Measurements from ENCODE around the gene FAM168A. TPM values are rescaled to one million over a fixed set of nuclear protein-coding genes. Genes with fewer than 3 reads are reported as not detected.

The FAM168A gene
- total RNA-seq, 1 experiment from 2014 or later: 21.1 TPM

DNA sequence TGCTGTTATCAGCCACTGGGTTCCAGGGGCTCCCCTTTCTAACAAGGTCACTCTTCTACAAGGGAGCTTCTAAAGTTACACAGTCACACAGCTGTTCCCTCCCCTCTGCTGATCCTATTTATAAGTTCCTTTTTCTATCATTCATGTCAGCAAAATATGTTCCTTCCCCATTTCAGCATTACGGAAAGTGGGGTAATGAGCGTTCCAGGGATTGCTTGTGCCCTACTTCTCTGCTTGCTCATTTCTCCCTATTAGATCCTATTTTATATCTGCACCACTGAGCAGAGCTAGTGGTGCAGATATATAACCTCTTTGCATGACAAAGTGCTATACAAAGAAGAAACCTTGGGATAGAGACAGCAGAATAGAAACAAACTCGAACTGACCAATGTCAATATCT is 25.8 kb upstream of the FAM168A start:
- H3K36me3 Mint-ChIP-seq (ENCODE audit: insufficient read depth in 1 of 3, low read depth in 3 of 3): no peaks in the 10 kb centered on the region
- WGBS (ENCODE audit: extremely low coverage, insufficient read length, low lambda C conversion rate): no CpG with 5 or more reads among the region's 3 CpGs
- H3K23ac ChIP-seq (ENCODE audit: insufficient read length, low read depth, low read length): no peak overlapping the region
- peaks cover 7% of the 10 kb centered on the region; the same call in 1 of the 2 replicates for H3K27me3 ChIP-seq (ENCODE audit: insufficient read depth, low read length)
- H4K5ac ChIP-seq (ENCODE audit: insufficient read length, low read depth, low read length): no peak overlapping the region
- H4K8ac ChIP-seq (replicated peaks; ENCODE audit: insufficient read length, low read depth, low read length): no peak overlapping the region
- no peak overlapping the region for H2BK20ac ChIP-seq (ENCODE audit: low read depth, low read length, poor library complexity, severe bottlenecking)
- H3K9me3 ChIP-seq (ENCODE audit: control insufficient read depth, low read depth, low read length): no peaks in the 10 kb centered on the region
- no peaks in the 10 kb centered on the region for H3K79me2 ChIP-seq (ENCODE audit: insufficient read depth, low read length)
- H2BK120ac ChIP-seq (ENCODE audit: low read depth, low read length, poor library complexity, severe bottlenecking): no peak overlapping the region
- no peak overlapping the region for H2BK12ac ChIP-seq (ENCODE audit: insufficient read length, low read depth, low read length)
- no peak overlapping the region for H2BK5ac ChIP-seq (ENCODE audit: insufficient read length, low read length)
- no peak overlapping the region for H2AK5ac ChIP-seq (ENCODE audit: insufficient read length, low read length)
- no peak for DNase-seq
- no peaks in the 10 kb centered on the region for H3K79me1 ChIP-seq (ENCODE audit: insufficient read depth, low read depth, low read length, poor library complexity, severe bottlenecking)
- no peaks in the 10 kb centered on the region; a peak in 1 of 5 replicates for H3K9me3 Mint-ChIP-seq
- TF ChIP-seq, protein P1, sequence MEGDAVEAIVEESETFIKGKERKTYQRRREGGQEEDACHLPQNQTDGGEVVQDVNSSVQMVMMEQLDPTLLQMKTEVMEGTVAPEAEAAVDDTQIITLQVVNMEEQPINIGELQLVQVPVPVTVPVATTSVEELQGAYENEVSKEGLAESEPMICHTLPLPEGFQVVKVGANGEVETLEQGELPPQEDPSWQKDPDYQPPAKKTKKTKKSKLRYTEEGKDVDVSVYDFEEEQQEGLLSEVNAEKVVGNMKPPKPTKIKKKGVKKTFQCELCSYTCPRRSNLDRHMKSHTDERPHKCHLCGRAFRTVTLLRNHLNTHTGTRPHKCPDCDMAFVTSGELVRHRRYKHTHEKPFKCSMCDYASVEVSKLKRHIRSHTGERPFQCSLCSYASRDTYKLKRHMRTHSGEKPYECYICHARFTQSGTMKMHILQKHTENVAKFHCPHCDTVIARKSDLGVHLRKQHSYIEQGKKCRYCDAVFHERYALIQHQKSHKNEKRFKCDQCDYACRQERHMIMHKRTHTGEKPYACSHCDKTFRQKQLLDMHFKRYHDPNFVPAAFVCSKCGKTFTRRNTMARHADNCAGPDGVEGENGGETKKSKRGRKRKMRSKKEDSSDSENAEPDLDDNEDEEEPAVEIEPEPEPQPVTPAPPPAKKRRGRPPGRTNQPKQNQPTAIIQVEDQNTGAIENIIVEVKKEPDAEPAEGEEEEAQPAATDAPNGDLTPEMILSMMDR (conservative IDR thresholded peaks at IDR 0.05): no peak
- H3T11ph ChIP-seq (ENCODE audit: low read length): no peak overlapping the region
- H4K20me1 ChIP-seq (ENCODE audit: control insufficient read depth, insufficient read depth, insufficient read length): no peaks in the 10 kb centered on the region
- H3K4me3 Mint-ChIP-seq: no peak overlapping the region
- H3K18ac ChIP-seq (ENCODE audit: insufficient read length, low read depth, low read length): no peak overlapping the region
- H3K4ac ChIP-seq (ENCODE audit: low read depth, low read length): no peak overlapping the region
- no peaks in the 10 kb centered on the region for H3K23me2 ChIP-seq (ENCODE audit: insufficient read length, low read depth, low read length, poor library complexity, severe bottlenecking)
- H3K9ac ChIP-seq (ENCODE audit: extremely low read depth, insufficient read length, low read length): no peak overlapping the region
- H3K4me2 ChIP-seq (ENCODE audit: insufficient read depth, insufficient read length, low read length): no peak overlapping the region
- no peak overlapping the region for H2BK15ac ChIP-seq (ENCODE audit: low read depth, low read length)
- no peak overlapping the region for H3K27ac ChIP-seq (ENCODE audit: insufficient read length, low read depth, low read length)
- no peak overlapping the region for H3K27ac Mint-ChIP-seq
- no peak overlapping the region for H3K56ac ChIP-seq (ENCODE audit: insufficient read length, low read depth, low read length)
- H3K14ac ChIP-seq (ENCODE audit: insufficient read depth, low read length): no peak overlapping the region
- H3K4me1 ChIP-seq (ENCODE audit: insufficient read depth, low read length): peaks cover 3% of the 10 kb centered on the region; the same call in 1 of the 2 replicates
- H3K4me1 Mint-ChIP-seq: peaks cover 14 to 24% of the 10 kb centered on the region in 2 experiments
- no peak overlapping the region for H2AFZ ChIP-seq (ENCODE audit: low read length)
- peaks cover 50% of the 10 kb centered on the region for H3K27me3 Mint-ChIP-seq (ENCODE audit: low read depth)
- H4K91ac ChIP-seq (ENCODE audit: insufficient read length, low read depth, low read length): no peak overlapping the region
